ENCODE data around the gene PPP1R9A.
A peak's percentile ranks its signal among the peaks of the same experiment; 100 is the strongest.

PPP1R9A gene

DNA sequence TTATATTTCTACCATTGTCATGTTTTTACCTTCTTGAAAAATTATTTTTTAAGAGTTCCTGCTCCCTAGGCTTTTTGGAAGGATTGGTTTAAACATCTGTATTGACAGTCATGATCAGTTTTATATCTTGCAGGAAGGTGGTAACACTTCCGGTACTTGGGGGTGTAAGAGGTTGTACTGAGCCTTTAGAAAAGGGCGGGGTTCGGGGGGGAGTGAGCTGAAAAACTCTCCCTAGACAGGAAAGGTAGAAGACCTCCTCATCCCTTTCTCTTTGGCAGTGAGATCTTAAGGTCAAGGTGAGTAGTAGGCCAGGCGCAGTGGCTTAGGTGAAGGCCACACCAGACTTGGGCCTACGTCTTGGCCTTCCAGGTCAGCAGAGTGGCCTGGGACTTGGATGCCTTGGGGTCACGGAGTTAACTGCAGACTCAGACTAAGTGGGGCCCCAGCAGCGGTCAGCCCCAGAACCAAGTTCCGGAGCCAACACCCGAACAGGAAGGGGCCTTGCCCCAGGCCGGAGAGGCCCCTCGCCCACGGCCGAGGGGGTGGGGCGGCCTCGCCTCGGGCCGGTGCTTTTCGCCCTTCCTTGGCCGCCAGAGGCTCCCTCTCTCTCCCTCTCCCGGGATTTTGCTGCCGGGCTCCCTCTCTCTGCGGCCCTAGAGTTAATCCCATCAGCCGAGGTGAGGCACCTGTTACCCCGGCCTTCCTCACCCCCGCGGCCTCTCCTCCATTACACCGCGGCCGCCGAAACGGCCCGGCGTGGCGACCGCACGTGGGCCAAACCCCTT is at the start of gene PPP1R9A:
PPP1R9A (plus strand) TSS at position 569 of the 785 bp plus-strand sequence. CDS start 2,520 bp downstream, outside the sequence.
- ATAC-seq (no peak), DNase-seq (peak; percentile 7)

- no peak for DNase-seq
- no peak for ATAC-seq
Measured at GRCh38 chr7:94871132-94871531, 36.3 kb upstream of the PPP1R9A start.

DNA sequence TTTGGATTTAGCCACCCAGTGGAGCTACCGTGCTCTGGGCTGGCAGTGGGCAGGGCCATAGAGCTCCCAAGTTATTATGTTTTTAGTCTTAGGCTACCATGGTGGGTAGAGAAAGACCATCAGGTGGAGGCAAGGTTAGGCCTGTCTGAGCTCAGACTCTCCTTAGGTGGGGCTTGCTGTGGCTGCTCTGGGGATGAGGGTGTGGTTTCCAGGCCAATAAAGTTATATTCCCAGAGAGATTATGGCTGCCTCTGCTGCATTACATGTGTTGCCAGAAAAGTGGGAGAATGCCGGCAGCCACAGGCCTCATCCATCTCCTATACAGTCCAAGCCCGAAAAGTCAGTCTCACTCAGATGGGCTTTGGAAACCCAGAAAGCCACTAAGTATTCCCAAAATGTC is 34.2 kb upstream of the PPP1R9A start:
- no peak for DNase-seq
- no peak for ATAC-seq

- ATAC-seq = no peak
- no peak for DNase-seq
Measured at GRCh38 chr7:94874036-94874785, 33.2 kb upstream of the PPP1R9A start.

DNA sequence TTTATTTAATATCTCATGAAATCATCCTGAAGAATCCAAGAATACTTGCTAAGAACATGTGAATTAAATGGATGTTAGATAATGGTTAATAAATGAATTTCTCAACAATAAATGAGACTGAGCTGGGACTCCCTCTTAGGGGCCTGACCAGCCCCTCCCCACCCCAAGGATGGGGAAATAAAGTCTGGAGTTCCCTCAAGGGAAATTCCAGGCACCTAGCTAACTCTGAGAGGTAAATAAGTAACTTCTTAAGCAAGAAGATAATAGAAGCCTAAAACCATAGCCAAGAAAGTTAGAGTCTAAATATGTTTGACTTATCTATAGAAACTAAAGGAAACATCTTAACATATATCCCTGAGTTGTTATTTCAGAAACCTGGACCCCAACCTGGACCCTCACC is 32.2 kb upstream of the PPP1R9A start:
- DNase-seq = no peak
- no peak for ATAC-seq

- ATAC-seq (no peak), DNase-seq (no peak)
Measured at GRCh38 chr7:94877731-94878670, 29.4 kb upstream of the PPP1R9A start.

- ATAC-seq (no peak), DNase-seq (no peak)
Measured at GRCh38 chr7:94882891-94883290, 24.5 kb upstream of the PPP1R9A start.

DNA sequence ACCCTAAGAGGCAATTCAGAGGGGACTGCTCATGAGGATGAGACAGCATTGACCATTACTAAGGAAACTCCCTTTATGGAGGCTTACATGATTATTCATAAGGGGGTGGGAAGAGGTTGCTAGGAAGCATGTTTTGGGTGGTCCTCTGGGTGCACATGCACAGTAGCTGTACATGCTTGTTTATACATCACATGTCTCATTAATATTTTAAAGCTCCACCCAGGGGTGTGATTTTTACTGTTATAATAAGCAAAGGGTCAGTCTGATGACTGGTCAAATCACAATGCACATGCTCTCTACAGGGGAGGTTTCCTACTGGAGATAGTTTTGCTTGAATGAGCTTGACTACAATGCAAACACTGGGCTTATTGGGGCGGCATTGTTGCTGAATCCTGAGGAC is 23.8 kb upstream of the PPP1R9A start:
- ATAC-seq = no peak
- DNase-seq = no peak

DNA sequence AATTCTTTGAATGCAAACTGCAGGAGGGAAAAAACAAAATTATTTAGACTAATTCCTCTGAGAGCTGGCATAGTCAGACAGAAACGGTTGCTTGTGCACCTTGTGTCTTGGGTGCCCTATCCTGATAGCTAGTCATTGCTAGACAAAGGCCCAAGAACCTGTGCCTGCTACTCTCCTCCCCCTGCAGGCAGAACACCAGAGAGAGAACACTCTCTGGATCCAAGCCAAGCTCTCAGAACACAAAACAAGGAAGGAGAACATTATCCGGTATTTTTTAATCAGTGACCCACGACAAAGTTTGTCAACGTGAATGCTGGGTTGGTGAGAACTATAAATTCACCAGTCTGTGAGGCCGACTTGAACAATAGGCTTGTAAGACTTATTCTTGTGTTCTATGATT is 18.8 kb upstream of the PPP1R9A start:
- DNase-seq = no peak
- ATAC-seq = no peak

DNA sequence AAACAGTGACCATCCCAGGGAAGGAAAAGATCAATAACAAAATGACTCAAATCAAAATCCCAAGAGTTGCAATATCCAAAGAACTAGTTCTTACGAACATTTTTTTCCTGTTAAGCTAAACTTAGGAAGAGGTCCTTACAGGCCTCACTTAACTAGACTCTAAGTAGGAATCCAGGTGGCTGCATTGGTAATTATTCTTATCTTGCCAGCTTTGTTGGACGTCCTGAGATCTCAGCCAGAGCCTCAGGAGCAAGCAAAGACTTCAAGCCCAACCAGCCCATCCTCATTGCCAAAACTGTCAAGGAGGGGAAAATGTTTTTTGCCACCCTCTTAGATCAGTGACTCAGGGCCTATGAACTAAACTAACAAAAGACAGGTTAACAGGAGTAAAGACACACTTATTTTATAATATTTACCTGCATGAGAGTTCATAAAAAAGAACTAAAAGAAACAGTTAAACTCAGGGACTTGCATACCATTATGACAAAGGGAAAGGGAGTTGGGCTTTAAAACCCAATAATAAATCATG is 18.3 kb upstream of the PPP1R9A start:
- DNase-seq (no peak), ATAC-seq (no peak)

DNA sequence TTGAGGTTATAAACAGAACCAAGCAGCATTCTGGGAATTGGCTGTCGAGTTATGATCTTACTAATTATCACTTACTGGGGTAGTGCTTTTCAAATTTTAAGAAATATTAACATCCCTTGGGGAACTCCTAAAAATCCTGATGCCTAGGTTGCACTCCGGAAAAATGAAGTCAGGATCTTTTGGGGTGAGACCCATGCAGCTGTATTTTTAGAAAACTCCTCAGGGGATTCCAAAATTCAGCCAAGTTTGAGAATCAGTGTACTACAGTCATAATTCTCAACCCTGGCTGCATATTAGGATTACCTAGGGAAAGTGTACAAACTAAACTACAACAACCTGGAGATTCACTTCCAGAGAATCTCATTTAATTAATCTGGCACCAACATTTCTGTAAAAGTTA is 17.2 kb upstream of the PPP1R9A start:
- ATAC-seq (no peak), DNase-seq (no peak)

DNA sequence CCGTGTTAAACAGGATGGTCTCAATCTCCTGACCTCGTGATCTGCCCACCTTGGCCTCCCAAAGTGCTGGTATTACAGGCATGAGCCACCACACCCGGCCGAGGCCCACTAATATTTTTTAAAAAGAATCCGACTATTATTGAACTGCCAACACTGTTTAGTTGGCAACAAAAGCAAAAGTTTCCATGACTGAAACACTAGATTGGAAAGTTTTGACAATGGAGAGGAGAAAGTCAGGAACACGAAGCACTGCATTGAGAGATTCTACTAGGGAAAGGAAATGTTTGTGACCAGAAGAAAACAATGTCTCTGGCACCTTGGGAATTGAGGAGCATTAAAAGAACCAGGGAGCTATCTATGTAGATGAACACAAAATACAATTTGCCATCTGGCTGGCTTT is 13.7 kb upstream of the PPP1R9A start:
- no peak for ATAC-seq
- DNase-seq = no peak

GRCh38 chr7:94897541-94897940 is 9.9 kb upstream of the PPP1R9A start:
- ATAC-seq (no peak), DNase-seq (no peak)

DNA sequence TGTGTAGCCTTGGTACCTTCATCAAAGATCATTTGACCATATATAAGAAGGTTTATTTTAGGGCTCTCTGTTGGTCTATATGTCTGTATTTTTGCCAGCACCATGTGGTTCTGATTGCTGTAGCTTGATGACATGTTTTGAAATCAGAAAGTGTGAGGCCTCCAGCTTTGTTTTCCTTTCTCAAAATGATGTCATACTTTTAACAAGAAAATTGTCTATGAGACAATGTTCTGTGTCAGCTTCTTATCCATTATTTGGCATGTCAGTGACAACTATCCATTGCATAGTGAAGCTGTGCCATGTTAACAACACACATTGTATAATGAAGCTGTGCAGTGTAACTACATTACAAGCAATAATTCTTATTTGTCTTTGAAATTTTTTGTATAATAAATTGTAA is 9.1 kb upstream of the PPP1R9A start:
- no peak for ATAC-seq
- DNase-seq = no peak

DNA sequence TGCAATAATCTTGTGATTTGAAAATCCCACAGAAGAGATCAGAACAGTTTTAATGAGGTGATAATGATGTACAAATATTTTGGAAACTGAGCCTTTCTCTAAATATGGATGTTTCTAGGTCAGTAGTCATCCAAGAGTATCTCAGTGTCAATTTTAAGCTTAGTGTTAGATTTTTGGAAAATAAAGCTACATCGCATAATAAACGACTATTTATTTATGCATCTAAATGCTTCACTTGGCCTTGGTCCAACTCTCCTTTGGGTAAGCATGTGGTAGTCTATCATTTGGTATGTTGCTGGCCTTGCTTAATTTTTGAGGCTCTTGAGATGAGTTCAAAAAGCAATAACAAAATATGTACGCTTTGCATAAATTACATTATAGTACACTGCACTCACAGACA is 5.4 kb upstream of the PPP1R9A start:
- ATAC-seq (no peak), DNase-seq (no peak)

DNA sequence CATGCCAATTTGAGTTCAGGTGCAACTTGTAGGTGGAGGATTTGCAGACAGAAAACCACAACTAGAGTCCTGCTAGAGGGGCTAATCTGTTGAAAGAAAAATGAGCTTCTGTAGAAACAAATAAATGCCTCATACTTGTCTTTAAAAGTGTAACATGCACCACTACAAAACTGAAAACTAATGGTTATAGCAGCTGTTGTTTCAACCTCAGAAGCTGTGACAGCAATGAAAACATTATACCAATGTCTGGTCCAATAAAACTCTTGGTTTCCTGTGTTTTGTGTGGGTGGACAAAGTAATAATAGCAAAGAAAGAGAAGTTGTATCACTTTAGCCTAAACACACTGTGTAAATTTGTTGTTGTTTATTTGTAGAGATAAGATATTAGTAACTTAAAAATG is 3.4 kb upstream of the PPP1R9A start:
- ATAC-seq = no peak
- DNase-seq = no peak

DNA sequence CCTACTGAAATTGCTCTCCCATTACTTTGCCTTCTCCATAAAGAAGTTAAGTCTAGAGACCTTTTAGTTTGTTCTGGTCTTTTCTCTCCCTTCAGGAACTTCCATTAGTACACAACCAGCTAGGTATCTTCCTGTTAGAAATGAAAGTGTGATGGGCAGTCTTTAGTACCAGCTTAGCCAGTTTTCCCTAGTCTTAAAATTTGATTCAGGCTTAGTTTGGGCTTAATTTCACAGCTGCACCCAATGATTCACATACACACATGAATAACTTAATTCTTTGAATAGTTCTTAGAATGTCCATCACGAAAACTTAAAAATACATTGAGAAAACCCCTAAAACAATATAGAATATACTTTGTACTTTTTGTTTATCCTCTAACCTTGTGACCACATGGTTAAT is 2.4 kb upstream of the PPP1R9A start:
- ATAC-seq (no peak), DNase-seq (no peak)

- ATAC-seq = no peak
- no peak for DNase-seq
Measured at GRCh38 chr7:94906065-94906851, 1.1 kb upstream of the PPP1R9A start.

DNA sequence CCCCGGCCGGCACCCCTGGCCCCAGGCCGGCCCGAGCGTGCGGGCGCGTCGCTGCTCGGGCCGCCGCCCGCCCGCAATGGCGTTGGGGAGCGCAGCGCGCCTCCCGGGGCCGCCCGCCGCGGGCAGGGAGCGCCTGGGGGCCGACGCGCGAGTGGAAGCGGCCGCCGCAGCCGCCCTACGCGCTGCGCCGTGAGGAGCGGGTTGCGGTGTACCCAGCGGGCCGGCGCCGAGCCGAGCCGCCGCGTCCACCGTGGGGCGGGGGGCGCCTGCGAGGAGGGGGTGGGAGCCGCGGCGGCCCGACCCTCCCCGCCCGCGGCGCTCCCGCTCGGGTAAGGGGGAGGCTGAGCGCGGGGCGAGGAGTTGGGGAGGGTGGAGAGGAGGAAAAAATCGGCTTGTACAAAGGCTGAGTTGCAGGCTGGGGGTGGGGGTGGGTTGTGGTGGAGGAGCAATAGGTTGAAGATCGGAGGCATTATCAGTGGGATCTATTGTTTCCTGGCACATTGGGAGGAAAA is 473 bp downstream of the PPP1R9A start:
- ATAC-seq (no peak), DNase-seq (no peak)

DNA sequence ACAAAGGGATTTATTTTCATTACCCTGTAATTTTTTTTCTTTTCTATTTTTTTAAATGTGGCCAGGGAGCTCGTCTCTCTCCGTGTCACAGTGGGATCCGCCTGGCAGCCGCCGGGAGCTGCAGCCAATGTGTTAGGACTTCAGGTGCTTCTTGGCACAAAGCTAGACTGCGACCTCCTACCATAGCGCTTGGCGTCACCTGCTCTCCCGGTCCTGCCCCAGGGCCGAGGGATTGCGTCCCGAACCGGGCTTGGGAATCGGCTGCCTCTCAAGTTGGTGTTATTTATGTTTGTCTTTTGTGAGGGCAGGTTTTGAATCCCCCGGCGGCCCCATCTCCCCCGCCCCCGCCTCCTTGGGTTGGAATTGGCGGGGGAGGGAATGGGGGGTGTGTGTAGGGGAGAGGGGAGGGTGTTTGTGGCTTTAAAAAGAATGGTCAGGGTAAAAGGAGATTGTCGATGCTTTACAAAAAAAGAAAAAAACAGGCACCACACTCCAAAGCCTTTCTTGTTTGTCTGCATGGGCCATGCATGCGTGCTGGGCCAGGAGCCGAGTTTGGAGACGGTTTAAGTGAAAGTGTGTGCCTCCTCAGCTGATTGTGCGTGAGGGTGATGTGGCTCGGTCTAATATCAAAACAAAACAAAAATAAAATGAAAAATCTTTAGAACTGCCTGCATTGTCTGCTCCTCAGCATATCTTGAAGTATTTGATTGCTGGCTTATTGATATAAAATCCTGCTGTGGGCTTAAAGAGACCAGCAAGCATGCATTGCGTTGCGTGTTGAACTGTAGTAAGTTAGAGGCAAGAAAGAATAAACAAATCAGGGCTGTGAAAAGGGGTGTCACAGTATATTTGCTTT is 1.2 kb downstream of the PPP1R9A start:
- ATAC-seq = no peak
- no peak for DNase-seq

DNA sequence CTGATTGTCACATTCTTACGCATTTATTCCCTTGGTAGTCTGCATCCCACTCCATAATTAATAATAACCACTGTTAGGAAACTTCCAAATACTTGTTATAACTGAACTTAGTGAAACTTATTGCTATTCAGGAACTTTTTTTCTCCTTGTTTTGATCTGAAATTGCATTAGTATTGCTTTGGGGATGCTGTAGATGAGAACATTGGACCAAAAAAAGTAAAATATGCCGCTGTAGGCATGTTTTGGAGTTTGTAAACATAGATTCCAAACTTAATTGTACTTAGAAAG is 1.7 kb downstream of the PPP1R9A start:
- DNase-seq (no peak), ATAC-seq (no peak)
